Fibroblast of skin of left quadriceps (primary cell): ENCODE data around the gene HIP1.
"Not testable (repeated sequence)": the region's sequence is repeated elsewhere in the genome, so short reads cannot be mapped to it uniquely, and the experiment has no call there.

Experiments used
- DNase-seq, 2 experiments: peaks; one replicate each; pipeline ENCODE4 v3.0.0-alpha.2; 2013; ENCODE audit warnings: low read depth in 2 of 2

The HIP1 gene

DNA sequence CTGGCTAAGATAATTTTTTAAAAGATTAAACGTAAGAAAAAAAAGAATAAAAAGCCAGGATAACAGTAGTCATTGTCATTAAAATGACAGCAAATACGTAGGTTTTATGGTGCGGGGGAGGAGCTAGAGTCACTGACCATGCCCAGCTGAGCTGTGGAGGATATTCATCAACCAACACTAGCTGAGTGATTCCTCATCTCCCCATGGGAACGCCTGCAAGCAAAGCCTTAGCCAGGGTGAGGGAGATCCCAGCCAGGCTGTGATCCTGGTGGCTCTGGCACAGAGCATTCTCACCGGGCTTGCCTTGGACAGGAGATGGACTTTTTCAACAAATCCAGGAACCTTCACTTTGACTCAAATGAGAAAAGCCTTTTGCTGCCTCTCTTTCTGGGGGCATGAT, 94.2 kb downstream of the HIP1 start:
- DNase-seq, result no peak

DNA sequence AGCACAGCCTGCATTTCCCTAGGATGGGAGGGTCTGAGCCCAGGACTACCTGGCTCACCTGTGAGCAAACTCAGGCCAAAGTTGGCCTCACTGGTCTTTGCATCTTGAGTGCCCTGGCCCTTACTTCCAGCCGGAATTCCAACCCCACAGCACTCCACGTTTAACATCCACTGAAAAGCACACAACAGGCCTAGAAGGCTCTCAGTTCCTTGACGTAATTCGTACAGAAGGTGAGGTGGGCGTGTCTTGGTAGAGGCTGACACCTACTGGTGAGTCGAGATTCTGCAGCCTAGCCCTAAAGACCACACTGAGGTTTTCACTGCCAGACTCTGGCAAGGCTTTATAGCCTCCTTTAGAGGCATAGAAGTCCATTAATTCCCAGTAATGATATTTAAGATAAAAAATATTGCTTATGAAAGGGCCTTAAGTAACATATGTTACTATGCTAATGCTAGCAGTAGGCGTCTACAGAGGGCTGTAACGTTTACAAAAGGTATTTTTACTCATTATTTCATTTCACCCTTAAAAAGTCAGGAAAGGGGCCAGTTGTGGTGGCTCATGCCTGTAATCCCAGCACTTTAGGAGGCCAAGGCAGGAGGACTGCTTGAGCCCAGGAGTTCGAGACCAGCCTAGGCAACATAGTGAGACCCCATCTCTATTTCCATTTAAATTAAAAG, 95.8 kb downstream of the HIP1 start:
- DNase-seq, result peak in 1 of 2 experiments; percentile 11

DNA sequence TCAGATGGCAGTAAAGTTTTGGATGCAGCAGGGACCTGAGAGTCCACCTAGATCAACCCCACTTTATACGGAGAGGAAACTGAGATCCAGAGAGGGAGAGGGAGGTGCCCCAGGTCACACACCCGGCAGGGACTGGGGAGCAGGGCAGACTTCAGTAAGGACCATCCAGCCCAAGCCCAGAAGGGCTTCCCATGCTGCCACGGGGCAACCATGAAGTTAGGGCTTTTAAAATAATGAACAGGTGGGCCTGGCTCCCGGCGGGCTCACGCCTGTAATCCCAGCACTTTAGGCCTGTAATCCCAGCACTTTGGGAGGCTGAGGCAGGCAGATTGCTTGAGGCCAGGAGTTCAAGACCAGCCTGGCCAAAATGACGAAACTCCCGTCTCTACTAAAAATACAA, 98.5 kb downstream of the HIP1 start:
- no peak for DNase-seq

DNA sequence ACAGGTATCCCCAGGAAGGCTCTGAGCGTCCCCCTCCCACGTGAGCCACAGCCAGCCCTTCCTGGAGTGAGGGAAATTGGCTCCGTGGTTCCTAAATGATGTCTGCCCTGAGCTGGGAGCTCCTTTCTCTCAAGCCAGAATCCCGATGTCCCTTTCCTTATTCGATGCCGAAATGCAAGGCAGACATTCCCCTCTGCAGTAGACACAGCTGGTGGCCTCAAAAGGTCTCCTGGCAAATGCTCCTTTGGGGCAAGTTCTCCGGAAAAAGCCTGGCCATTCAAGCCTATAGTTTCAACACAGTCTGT, 98.9 kb downstream of the HIP1 start:
- DNase-seq, result no peak

DNA sequence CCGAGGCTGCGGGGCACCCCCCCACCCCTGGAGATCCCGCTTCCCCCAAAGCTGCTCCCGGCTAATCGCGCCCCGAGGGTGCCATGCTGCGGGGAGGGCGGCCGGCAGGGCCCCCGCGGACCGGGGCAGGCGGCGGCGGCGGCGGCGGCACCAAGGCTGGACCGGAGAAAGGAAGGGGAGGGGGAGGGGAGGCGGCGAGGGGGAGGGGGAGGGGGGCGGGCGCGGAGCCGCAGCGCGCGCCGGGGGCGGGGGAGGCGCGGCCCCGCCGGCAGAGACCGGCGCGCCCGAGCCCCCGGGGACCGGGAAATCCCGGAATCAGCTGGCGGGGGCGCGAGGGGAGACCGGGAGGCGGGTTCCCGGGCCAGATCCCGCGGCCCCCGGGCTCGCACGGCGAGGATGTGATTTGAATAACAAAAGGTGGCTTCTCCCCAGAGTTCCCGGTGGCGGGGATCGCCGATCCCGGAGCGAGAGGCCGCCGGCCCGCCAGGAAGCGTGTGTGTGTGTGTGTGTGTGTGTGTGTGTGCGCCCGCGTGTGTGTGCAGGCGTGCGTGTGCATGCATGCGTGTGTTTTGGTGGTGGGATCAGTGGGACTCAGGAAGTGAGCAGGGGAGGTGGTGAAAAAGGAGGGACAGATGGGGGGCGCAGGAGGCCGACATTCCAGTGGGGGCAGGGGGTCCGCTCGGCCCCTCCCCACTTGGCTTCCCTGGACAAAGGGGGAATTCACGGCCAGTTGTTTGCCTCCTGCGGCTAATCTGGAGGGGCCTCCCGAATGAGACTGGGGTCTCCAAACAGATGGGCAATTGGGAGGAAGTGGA, 99.5 kb downstream of the HIP1 start:
- DNase-seq, result peak in 1 of 2 experiments; percentile 5

DNA sequence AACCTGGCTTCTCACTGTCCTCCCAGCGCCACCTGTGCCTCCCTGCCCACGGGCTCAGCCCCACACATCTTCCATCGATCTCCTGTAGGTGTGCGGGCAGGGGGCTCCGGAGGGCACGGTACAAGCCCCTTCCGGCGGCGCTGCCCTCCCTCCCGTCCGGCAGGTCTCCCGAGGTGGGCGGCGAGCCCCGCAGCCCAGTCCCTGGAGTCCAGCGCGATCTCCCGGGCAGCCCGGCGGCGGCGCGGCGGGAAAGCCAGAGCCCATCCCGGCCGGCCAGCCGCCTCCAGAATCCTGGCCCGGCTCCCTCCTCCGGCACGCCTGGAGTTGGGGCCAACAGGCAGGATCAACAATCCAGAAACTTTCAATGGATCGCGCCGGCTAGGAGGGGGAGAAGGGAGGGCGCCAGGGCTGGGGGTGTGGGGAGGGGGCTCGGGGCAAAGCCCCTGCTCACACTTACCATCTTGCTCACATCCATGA, 100.1 kb downstream of the HIP1 start:
- DNase-seq, result no peak

DNA sequence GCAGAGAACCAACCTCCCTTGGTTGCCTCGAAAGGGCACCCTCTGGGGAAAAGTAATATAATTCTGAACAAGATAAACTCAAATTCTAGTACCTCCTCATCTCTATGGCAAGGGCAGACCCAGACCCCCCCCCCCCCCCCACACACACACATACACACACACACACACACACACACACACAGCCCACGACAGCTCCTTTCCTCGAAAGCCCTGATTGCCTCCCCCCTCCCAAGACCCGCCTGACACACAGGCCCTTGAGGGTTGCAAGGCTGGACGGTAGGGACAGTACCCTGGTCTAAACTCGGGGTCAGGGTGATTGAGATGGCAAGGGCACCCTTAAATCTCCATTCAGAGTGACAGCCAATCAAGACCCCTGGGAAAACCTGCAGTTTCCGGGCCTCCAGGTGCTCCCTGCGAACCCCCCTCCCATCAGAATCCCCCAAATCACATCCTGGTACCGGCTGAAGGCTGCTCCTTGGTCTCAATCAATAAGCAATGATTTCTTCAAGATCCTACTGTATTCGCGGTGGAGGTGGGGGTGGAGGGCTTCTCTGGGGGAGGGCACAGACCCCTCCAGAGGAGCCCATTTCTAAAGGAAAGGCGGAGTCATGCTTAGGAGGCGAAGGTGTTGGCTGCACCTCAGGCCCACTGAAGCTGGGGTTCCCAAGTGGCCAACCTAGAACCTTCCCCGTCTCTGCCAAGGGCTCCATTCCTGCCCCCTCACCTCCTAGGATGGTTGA, 100.7 kb downstream of the HIP1 start:
- DNase-seq, result no peak

DNA sequence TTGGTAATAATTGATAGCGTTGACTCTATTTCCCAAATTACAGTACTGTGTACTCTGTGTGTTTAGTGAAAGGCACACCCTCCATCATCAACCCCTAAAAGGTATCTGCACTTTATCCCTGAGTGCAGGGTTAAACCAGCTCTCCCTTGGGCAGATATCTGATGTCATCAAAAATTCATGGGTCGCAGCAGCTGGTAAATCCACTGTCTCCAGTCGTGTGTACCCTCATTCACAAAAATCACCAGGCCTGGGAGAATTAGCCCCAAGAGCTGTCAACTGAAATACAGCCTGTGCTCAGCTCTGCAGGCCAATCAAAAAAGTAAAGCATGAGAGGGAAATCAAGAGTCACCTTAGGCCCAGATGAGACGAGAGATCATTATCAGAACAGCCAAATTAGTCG, 103.7 kb downstream of the HIP1 start:
- no peak for DNase-seq

DNA sequence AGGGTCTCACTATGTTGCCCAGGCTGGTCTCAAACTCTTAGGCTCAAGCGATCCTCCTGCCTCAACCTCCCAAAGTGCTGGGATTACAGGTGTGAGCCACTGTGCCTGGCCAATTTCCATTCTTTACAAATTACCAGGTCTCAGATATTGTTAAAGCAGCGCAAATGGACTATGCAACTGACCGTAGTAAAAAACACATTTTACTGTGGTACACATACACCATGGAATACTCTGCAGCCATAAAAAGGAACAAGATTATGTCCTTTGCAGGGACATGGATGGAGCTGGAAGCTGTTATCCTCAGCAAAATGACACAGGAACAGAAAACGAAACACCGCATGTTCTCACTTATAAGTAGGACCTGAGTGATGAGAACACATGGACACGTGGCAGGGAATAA, 106.2 kb downstream of the HIP1 start:
- not testable (repeated sequence) for DNase-seq

DNA sequence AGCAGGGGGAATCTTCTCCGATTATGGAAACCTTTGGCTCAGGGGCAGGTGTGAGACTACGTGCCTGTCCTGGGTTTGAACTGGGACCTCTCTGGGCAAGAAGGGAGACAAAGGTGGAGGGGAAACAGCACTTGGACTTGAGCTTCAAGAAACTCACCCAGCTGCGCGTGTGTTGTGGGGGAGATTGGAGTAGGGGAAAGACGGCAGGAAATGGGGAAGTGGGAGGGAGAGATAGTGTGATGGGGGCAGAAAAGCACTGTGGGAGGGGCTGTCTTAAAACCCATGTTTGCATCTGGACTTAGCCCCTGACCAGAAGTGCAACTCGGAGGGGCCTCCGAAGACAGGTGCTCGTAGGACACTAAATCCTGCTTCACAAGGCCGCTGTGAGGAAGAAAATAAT, 107.0 kb downstream of the HIP1 start:
- DNase-seq, result no peak

DNA sequence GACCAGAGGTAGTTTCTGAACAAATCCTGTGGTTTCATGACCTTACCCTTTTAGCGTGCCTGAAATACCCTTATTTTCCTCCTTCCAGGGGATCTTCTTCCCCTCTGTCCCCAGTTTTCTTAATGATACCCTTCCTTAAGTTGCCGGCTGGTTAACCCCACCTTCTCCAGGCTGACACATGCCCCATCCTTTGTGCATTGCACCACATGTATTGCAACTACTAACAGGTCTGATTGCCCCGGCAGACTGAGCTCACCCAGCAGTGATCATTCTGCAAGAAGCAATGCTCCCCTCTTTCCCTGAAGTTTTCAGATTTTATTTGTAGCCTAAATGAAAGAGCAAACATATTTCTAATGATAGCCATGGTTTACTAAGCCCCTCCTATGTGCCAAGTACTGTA, 108.2 kb downstream of the HIP1 start:
- DNase-seq, result no peak

DNA sequence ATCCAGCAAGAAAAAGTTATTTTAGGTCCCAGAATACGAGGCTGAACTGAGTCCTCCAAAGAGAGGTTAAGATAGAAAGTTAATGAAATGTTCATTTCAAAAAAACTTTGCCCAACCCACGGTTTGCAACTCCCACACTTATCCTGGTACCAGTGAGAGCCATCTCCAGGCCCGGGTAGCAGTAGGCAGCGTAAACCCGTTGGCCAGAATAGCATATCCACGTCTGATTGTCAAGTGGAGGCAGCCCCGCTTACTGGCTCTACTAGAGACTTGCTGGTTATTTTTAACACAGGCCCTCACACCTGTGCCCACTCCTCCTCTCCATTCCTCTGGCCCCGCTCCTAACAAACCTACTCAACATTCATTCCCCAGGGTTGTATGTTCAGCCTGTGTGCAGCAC, 109.7 kb downstream of the HIP1 start:
- DNase-seq, result no peak

DNA sequence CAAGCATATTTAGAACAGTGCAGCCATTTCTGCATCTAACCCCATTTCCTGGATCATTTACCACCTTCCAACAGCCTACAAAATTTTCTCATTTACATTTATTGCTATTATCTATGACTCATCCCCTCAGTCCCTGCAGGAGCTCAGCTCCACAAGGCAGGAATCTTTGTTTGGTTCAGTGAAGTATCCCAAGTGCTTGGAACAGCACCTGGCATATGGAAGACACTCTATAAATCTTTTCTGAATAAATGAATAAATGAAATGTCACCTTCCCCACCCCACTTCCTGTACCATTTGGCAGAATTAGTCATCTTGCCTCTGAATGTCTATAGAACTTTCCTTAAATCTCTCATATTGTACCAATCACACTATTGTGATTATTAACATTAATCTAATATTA, 110.7 kb downstream of the HIP1 start:
- DNase-seq, result no peak

DNA sequence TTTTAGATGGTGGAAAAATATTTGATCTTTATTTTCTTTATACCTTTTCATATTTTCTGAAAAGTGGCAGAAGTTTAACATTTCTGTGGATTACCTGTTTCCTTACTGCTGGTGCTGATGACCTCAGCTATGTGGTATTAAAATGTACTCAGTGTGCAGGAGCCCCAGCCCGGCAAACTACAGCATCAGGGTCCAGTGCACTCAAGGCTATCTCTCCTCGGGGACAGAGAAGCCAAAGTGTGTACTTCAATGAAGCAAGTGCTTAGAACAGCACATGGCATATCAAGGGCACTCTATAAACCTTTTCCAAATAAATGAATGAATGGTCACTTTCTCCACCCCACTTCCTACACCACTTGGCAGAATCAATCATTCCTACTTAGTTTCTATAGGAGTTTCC, 111.8 kb downstream of the HIP1 start:
- DNase-seq, result no peak

DNA sequence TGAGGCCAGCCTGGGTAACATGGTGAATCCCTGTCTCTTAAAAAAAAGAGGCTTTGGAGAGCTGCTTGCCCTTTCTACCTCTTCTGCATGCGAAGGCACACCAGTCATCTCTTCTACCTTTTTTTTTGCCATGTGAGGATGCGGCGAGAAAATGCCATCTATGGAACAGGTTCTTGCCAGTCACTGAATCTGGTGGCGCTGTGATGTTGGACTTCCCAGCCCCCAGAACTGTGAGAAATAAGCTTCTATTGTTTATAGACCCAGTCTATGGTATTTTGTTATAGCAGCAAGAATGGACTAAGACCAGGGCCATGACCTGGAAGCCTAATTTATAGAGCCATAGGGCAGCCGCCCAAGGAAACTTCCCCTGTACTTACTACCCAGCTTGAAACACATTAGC, 112.9 kb downstream of the HIP1 start:
- DNase-seq, result no peak

DNA sequence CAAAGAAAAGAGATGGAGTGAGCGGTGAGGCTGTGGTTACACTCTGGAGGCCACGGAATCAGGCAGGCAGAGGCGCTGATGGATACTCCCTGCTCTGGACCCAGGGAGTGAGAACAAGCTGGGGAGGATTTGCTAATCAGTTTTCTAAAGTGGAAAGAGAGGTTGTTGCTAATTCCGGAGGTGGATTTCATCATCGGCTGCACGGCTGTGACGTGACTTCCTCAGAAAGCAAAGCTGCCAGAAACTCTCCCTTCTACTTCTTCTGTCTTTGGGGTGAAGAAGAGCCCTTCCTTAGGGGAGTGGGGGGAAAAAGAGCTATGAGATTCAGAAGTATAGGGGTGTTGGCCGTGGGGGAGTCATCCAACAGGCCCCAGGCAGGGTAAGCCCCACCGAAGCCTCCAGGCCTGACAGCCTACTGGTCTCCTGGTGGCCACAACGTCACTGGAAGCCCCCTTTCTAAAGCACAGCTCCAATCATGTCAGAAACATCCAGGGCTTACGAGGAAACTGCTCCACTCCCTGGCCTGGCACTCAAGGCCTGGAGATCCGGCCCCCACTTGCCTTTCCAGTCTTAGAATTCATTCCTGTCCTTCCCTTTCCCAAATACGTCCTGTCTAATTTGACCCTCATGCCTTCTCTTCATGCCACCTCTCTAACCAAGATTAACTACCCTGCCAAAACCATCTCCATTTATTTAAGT, 114.5 kb downstream of the HIP1 start:
- peak; percentile 45 to 55 for DNase-seq

DNA sequence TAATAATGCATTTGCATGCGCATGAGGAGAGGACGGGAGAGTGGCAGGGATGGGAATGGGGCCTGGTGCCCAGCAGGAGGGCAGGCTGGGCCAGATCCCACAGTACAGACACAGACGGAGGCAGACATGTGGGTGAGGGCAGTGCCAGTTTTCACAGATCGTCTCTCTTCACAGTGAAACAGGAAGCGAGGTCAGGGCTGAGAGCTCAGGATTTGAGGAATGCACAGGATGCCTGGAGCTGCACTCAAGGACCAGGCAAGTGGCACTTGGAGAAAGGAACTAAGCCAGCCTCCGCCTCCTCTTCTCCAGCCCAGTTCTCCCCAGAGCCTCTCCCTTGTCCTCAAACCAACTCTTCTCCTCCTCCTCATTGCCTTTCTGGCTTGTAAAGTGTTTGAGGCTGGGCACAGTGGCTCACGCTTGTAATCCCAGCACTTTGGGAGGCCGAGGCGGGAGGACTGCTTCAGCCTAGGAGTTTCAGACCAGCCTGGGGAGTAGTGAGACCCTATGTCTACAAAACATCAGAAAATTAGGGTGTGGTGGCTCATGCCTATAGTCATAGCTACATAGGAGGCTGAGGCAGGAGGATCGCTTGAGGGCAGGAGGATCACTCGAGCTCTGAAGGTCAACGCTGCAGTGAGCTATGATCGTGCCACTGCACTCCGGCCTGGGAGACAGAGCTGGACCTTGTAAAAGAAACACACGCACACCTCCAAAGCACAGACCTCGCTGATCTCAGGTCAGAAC, 115.2 kb downstream of the HIP1 start:
- no peak for DNase-seq

DNA sequence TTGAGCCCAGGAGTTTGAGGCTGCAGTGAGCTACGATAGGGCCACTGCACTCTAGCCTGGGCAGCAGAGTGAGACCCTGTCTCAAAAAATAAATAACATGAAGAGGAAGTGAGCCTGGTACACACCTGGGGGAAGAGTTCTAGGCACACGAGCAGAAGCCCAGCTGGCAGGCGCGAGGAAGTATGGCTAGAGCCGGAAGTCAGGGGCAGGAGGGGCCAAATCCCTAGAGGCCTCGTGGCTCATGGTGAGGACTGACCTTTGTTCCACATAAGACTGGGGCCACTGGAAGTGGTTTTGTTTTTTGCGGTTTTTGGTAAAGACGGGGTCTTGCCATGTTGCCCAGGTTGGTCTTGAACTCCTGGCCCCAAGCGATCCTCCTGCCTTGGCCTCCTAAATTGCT, 117.6 kb downstream of the HIP1 start:
- no peak for DNase-seq

DNA sequence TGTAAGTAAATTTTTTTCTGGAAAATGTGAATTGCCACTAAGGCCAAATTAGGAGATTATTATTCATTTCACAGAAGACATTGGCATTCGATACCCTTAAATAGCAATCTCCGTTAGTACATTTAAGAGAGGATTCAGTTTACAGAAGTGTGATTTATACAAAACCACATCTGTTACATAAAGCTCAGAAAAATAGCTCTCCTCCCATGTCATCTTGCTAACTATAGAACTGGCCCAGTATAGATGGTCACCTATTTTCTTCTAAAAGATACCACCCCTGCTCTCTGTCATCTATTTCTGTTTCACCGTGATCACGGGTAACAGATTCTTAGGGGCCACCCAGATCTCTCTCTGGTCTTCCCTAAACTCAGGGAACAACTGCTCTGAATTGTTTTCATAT, 119.1 kb downstream of the HIP1 start:
- DNase-seq, result no peak

DNA sequence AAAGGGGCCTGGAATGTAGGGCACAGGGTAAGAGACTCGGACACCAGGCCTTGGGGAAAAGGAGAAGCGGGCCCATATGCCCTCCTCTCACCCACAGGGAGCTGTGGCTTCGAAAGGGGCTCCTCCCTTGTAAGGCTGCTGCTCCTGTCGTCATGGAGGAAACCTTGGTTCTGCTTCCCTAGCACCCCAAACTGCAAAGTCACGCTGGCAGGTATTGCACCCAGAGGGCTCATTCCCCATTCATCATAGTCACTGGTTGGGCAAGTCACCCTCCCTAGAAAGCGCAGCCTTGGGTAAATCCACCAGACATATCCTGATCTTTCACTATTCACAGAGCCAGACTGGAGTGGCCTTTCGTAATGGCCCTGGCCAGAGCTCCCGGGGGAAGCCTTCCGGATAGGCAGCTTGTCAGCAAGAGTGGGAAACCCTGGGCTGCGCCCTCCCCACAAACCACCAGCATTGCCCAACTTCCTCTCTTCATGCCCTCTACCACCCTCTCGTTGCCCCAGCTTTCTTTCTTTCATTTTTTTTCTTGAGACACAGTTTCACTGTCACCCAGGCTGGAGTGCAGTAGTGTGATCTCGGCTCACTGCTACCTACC, 121.0 kb downstream of the HIP1 start:
- DNase-seq, result no peak
